ENCODE measurements around the gene ABCC1. TPM values are rescaled to one million over a fixed set of nuclear protein-coding genes. Genes with fewer than 3 reads are reported as not detected.
"Not testable (repeated sequence)": the region's sequence is repeated elsewhere in the genome, so short reads cannot be mapped to it uniquely, and the experiment has no call there.

Gene ABCC1
- polyA plus RNA-seq, 1 donor from 2014 or later: 3.0 TPM

GRCh38 chr16:15916323-15916722, 33.1 kb upstream of the ABCC1 start:
- TF ChIP-seq RAD21 (conservative IDR thresholded peaks at IDR 0.05) (no peak), EZH2 (IDR thresholded peaks at IDR 0.05; ENCODE audit: borderline replicate concordance, insufficient read depth, low read length, poor library complexity, severe bottlenecking) (no peak), TAF1 (IDR thresholded peaks at IDR 0.05; ENCODE audit: low read depth) (no peak)
- Histone ChIP-seq H3K9me3 (ENCODE audit: low read length) (no peaks in the 10 kb centered on the region), H3K4me2 (ENCODE audit: low read length) (no peak overlapping the region), H3K27ac (ENCODE audit: low read length) (no peak overlapping the region), H3K79me2 (replicated peaks; ENCODE audit: insufficient read depth, low read length) (no peaks in the 10 kb centered on the region), H3K9me2 (ENCODE audit: insufficient read depth, low read length) (no peaks in the 10 kb centered on the region), H2AFZ (ENCODE audit: low read depth, low read length) (no peak overlapping the region), H4K20me1 (ENCODE audit: insufficient read depth) (no peaks in the 10 kb centered on the region), H3F3A (ENCODE audit: insufficient read depth, low read length, poor library complexity, severe bottlenecking) (no peaks in the 10 kb centered on the region), H3K9ac (ENCODE audit: low read length) (no peak overlapping the region), H3K4me3 (ENCODE audit: low read length) (no peak overlapping the region), H3K36me3 (ENCODE audit: insufficient read depth, low read length) (no peaks in the 10 kb centered on the region), H3K27me3 (ENCODE audit: insufficient read depth, low read depth, low read length) (no peaks in the 10 kb centered on the region)

- H3K4me2 ChIP-seq (ENCODE audit: low read length); H3K9me3 ChIP-seq (ENCODE audit: low read length); H3K9ac ChIP-seq (ENCODE audit: low read length); H3K4me3 ChIP-seq (ENCODE audit: low read length); H2AFZ ChIP-seq (ENCODE audit: low read depth, low read length); H3K9me2 ChIP-seq (ENCODE audit: insufficient read depth, low read length); H3K27me3 ChIP-seq (ENCODE audit: insufficient read depth, low read depth, low read length); H3K27ac ChIP-seq (ENCODE audit: low read length); H3K79me2 ChIP-seq (replicated peaks; ENCODE audit: insufficient read depth, low read length); H3F3A ChIP-seq (ENCODE audit: insufficient read depth, low read length, poor library complexity, severe bottlenecking); H3K36me3 ChIP-seq (ENCODE audit: insufficient read depth, low read length); H4K20me1 ChIP-seq (ENCODE audit: insufficient read depth): not testable (repeated sequence)
Measured at GRCh38 chr16:15918314-15918713, 31.1 kb upstream of the ABCC1 start.

GRCh38 chr16:15919331-15919730, 30.1 kb upstream of the ABCC1 start:
- H3K4me3 ChIP-seq (ENCODE audit: low read length): no peak overlapping the region
- no peak overlapping the region for H3K4me2 ChIP-seq (ENCODE audit: low read length)
- no peaks in the 10 kb centered on the region for H3K9me2 ChIP-seq (ENCODE audit: insufficient read depth, low read length)
- no peak overlapping the region for H3K27ac ChIP-seq (ENCODE audit: low read length)
- no peaks in the 10 kb centered on the region for H4K20me1 ChIP-seq (ENCODE audit: insufficient read depth)
- H3K9ac ChIP-seq (ENCODE audit: low read length): no peak overlapping the region
- H3K27me3 ChIP-seq (ENCODE audit: insufficient read depth, low read depth, low read length): no peaks in the 10 kb centered on the region
- no peaks in the 10 kb centered on the region for H3K79me2 ChIP-seq (replicated peaks; ENCODE audit: insufficient read depth, low read length)
- H3K36me3 ChIP-seq (ENCODE audit: insufficient read depth, low read length): no peaks in the 10 kb centered on the region
- H3K9me3 ChIP-seq (ENCODE audit: low read length): no peaks in the 10 kb centered on the region
- TF ChIP-seq REST (IDR thresholded peaks at IDR 0.05; ENCODE audit: borderline replicate concordance): no peak
- TF ChIP-seq CTCF (IDR thresholded peaks at IDR 0.05; ENCODE audit: poor library complexity, severe bottlenecking): no peak
- TF ChIP-seq EP300 (conservative IDR thresholded peaks at IDR 0.05; ENCODE audit: poor library complexity, severe bottlenecking): no peak
- no peaks in the 10 kb centered on the region for H3F3A ChIP-seq (ENCODE audit: insufficient read depth, low read length, poor library complexity, severe bottlenecking)
- no peak overlapping the region for H2AFZ ChIP-seq (ENCODE audit: low read depth, low read length)
